HK-2 (cell line): ENCODE results near the gene TDRD9.

Source experiments
- DNase-seq: peaks from one replicate; pipeline ENCODE4 v3.0.0-alpha.2; 2018; ENCODE audit not compliant: unreplicated experiment

The TDRD9 gene

GRCh38 chr14:104101651-104102281 lies 173.5 kb downstream of the TDRD9 start:
- no peak for DNase-seq
